HG02588 (cell line): ENCODE data around the gene HOXB2.

Experiments used
- ATAC-seq: cut with Tn5 transposase; IDR thresholded peaks from one replicate; pipeline ENCODE4 v1.9.1; 2021; ENCODE audit warnings: mild to moderate bottlenecking, moderate library complexity; ENCODE audit not compliant: unreplicated experiment

The HOXB2 gene

GRCh38 chr17:48494335-48494734, 50.6 kb downstream of the HOXB2 start:
- no peak for ATAC-seq
